ENCODE results near the gene RFTN1. TPM values are rescaled to one million over a fixed set of nuclear protein-coding genes. Genes with fewer than 3 reads are reported as not detected.

The RFTN1 gene
- total and polyA plus RNA-seq, 2 of the 8 experiments (the other 6 are each of a cell fraction or from before 2014, with no cell fraction given) = 4.6 to 6.7 TPM

DNA sequence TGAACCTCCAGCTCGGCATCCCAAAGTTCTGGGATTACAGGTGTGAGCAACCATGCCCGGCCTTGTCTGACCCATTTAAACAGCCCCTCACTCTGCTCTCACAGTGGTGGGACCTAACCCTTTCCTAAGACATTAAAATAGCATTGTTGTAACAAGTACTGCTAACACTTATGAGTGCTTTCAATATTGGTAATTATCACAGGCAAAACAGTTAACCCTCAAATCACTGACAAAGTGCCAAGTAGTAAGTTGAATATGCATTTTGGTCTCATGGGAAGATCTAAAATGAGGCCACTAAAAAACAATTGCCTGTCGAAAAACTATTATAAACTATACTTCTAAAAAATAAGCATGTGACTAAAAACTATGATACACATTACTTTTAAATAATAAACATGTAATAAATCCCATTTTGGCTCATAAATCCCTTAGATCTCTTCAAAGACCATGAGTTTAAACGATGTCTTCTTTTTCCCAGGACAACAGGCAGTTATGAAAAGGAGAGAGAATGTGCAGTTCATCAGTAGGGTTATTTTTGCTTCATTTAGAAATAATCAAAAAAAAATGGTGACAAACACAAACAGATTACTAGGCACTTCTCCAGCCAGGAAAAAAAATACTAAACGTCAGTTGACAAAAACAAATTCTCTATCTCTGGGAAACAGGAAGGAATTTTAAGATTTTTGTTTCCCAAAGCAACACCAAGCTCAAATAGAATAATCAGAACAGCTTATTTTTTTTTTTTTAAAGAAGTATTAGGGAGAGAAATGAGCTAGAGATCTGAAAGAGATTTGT lies 95.4 kb downstream of the RFTN1 start:
- H4K91ac ChIP-seq (replicated peaks; ENCODE audit: insufficient read length, low read length) = no peak overlapping the region
- no peaks in the 10 kb centered on the region for H4K20me1 ChIP-seq (replicated peaks in 1 of 2; ENCODE audit: control insufficient read depth in 1 of 2, insufficient read depth in 2 of 2, low read length in 2 of 2)
- H2BK12ac ChIP-seq (ENCODE audit: low read depth, low read length) = no peak overlapping the region
- no peak overlapping the region for H2BK20ac ChIP-seq (ENCODE audit: low read length)
- no peaks in the 10 kb centered on the region for H3K36me3 ChIP-seq (ENCODE audit: control insufficient read depth in 2 of 4, insufficient read depth in 4 of 4, low read length in 3 of 4)
- no peaks in the 10 kb centered on the region for H3K79me2 ChIP-seq (ENCODE audit: control insufficient read depth in 1 of 2, insufficient read depth in 2 of 2, low read length in 2 of 2)
- H2BK15ac ChIP-seq (ENCODE audit: low read length) = no peak overlapping the region
- WGBS, 2 experiments (ENCODE audit: extremely low coverage in 1 of 2, insufficient coverage in 1 of 2, insufficient read length in 1 of 2, insufficient replicate concordance in 2 of 2, low coverage in 1 of 2, low lambda C conversion rate in 2 of 2, missing lambda C conversion rate in 1 of 2) = 85% methylated on average over 5 of the region's 5 CpGs; no CpG with 5 or more reads in 1 of the 2 experiments
- H3K79me1 ChIP-seq (ENCODE audit: low read depth, low read length) = no peaks in the 10 kb centered on the region
- H3K23me2 ChIP-seq (ENCODE audit: low read depth, low read length) = no peaks in the 10 kb centered on the region
- ChIA-PET POLR2A (ENCODE audit: partially characterized antibody) (no interaction called here), CTCF (ENCODE audit: partially characterized antibody) (interaction anchor here (0.6 kb wide), 1 partner anchor 307 kb away, joined by 3 read pairs; no protein-coding TSS in a partner anchor)
- no peak overlapping the region for H2AFZ ChIP-seq (ENCODE audit: low read length)
- no peak overlapping the region for H3K27ac ChIP-seq (ENCODE audit: low read depth, low read length)
- peaks cover 0 to 4% (median 1%) of the 10 kb centered on the region in 4 experiments; a peak in 2 of 7 replicates for H3K4me1 ChIP-seq (replicated peaks in 1 of 4; ENCODE audit: control insufficient read depth in 3 of 4, insufficient read depth in 4 of 4, low read length in 3 of 4)
- DNase-seq (ENCODE audit: low read depth in 1 of 2, low spot score in 2 of 2) = no peak
- H3K23ac ChIP-seq (ENCODE audit: insufficient read length) = no peak overlapping the region
- H3K4me3 ChIP-seq (ENCODE audit: extremely low read depth in 1 of 4, insufficient read depth in 2 of 4, low read depth in 3 of 4, low read length in 4 of 4) = no peak overlapping the region
- no peak overlapping the region for H3K4ac ChIP-seq (replicated peaks; ENCODE audit: insufficient read length, low read depth, low read length)
- H2BK120ac ChIP-seq (replicated peaks; ENCODE audit: low read depth, low read length) = no peak overlapping the region
- no peaks in the 10 kb centered on the region for H3K27me3 ChIP-seq (replicated peaks in 1 of 4; ENCODE audit: control insufficient read depth in 3 of 4, extremely low read depth in 1 of 4, insufficient read depth in 3 of 4, low read length in 3 of 4)
- H4K5ac ChIP-seq (ENCODE audit: insufficient read length, low read depth, low read length) = no peak overlapping the region
- no peak overlapping the region for H3K4me2 ChIP-seq (ENCODE audit: insufficient read depth in 1 of 2, low read depth in 2 of 2, low read length in 2 of 2)
- H3K9ac ChIP-seq (replicated peaks in 1 of 4; ENCODE audit: extremely low read depth in 1 of 4, low read depth in 3 of 4, low read length in 3 of 4) = no peak overlapping the region
- no peak overlapping the region for H2AK5ac ChIP-seq (ENCODE audit: low read depth, low read length)
- H3K14ac ChIP-seq (ENCODE audit: insufficient read length) = no peak overlapping the region
- H3K18ac ChIP-seq (ENCODE audit: extremely low read depth, low read length) = no peak overlapping the region
- no peak overlapping the region for H3K56ac ChIP-seq (replicated peaks; ENCODE audit: insufficient read length, low read depth, low read length)
- FAIRE-seq = no peak
- H4K8ac ChIP-seq (ENCODE audit: extremely low read depth, insufficient read depth, low read length) = no peak overlapping the region; the same call in 1 of the 2 replicates
- H3K9me3 ChIP-seq (ENCODE audit: insufficient read depth in 2 of 2, low read depth in 1 of 2, low read length in 1 of 2) = no peaks in the 10 kb centered on the region
- no peak overlapping the region for H2BK5ac ChIP-seq (ENCODE audit: low read depth, low read length)
- TF ChIP-seq CBX5 (IDR thresholded peaks at IDR 0.05; ENCODE audit: low read depth, low read length) (no peak), SRF (IDR thresholded peaks at IDR 0.05; ENCODE audit: low read depth, low read length) (no peak), SIX5 (IDR thresholded peaks at IDR 0.05; ENCODE audit: low read depth, low read length) (no peak), RNF2 (IDR thresholded peaks at IDR 0.05; ENCODE audit: borderline replicate concordance, low read depth, low read length, missing control alignments, poor library complexity, severe bottlenecking) (no peak), SIN3A (conservative IDR thresholded peaks at IDR 0.05 in 1 of 2, IDR thresholded peaks at IDR 0.05 in 1 of 2; ENCODE audit: low read depth in 1 of 2, low read length in 2 of 2) (no peak), JUND (IDR thresholded peaks at IDR 0.05; ENCODE audit: low read length) (no peak)
- TF ChIP-seq, protein P1, sequence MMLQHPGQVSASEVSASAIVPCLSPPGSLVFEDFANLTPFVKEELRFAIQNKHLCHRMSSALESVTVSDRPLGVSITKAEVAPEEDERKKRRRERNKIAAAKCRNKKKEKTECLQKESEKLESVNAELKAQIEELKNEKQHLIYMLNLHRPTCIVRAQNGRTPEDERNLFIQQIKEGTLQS (IDR thresholded peaks at IDR 0.05; ENCODE audit: insufficient read depth, low read depth, low read length) = no peak
- TF ChIP-seq, protein P2, sequence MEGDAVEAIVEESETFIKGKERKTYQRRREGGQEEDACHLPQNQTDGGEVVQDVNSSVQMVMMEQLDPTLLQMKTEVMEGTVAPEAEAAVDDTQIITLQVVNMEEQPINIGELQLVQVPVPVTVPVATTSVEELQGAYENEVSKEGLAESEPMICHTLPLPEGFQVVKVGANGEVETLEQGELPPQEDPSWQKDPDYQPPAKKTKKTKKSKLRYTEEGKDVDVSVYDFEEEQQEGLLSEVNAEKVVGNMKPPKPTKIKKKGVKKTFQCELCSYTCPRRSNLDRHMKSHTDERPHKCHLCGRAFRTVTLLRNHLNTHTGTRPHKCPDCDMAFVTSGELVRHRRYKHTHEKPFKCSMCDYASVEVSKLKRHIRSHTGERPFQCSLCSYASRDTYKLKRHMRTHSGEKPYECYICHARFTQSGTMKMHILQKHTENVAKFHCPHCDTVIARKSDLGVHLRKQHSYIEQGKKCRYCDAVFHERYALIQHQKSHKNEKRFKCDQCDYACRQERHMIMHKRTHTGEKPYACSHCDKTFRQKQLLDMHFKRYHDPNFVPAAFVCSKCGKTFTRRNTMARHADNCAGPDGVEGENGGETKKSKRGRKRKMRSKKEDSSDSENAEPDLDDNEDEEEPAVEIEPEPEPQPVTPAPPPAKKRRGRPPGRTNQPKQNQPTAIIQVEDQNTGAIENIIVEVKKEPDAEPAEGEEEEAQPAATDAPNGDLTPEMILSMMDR (IDR thresholded peaks at IDR 0.05; ENCODE audit: control extremely low read depth in 1 of 3, insufficient read depth in 1 of 3, low read depth in 1 of 3, low read length in 3 of 3) = no peak

Data from H1 (cell line).